ENCODE measurements around the gene DNAJC5.

The DNAJC5 gene

DNA sequence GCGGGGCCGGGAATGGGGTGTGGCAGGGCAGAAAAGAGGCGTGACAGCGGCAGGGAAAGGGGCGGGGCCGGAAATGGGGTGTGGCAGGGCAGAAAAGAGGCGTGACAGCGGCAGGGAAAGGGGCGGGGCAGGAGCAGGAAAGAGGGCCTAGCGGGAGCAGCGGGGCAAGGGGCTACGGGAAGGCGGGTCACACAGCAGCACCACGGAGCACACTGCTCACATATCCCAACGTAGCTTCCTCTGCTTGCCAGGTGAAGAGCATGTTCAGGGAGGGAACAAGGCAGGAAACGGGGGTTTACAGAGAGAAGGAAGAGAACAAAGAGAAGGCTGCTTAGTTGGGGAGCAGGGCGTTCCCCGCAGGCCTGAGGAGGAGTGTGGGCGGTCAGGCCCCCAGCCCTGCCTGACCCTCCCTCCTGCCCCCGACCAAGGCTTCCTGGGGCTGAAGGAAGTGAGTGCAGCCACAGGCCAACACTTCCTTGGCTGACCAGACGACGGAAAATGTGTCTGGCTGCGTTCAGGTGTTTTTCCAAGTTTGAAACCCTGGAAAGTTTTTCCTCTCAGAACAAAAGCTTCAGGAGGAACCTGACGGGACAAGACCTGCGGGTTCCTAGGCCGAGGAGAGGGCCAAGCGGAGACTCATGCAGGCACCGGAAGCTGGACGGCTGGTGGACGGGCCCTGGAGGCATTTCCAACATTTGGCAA lies 47.5 kb downstream of the DNAJC5 start:
- DNase-seq (ENCODE audit: low read depth) = no peak

DNA sequence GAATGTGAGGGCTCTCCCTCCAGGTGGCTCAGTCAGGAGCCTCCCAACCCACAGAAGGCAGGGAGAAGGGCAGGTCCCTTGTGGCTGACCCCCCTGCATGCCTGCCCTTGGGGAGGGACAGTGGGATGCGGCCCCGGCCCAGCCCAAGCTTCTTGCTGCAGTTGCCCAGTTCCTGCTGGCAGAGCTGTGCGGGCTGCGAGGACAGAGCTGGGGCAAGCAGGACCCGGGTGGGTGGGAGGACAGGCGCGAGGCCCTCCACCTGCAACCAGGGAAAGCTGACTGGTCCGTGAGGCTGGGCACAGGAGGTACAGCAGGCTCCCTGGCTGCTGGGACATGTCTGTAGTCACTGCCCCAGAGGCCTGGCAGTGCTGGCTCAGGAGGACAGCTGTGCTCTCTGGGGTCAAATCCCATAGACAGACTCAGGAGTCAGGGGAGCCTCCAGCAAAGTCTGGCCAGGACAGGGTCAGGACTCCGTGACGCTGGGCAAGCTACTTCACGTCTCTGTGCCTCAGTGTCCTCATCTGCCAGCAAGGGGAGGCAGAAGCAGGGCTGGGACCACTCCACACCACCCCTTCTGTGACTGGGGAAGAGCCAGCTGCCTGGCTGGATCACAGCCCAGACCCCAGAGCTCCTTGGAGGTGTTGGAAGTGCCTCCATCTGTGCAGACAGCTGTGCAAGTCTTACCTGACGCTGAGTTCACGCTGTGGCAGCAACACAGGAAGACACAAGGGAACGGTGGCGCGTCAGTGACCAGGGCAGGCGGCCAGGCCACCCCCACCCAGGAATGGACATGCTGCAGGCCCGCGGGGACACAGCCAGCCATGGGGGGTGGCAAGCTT lies 48.3 kb downstream of the DNAJC5 start:
- no peak for DNase-seq (ENCODE audit: low read depth)

DNA sequence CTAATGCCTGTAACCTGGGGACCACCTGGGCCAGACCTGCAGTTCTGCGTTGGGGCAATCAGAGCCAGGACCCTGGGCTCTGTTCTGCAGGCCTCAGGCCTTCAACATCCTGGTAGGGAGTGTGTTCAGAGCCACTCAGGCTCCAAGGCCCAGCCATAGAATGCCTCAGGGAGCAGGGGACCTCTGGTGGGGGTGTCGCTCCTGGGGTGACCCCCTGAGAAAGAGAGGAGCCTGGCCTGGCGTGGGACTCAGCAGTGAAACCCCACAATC lies 48.8 kb downstream of the DNAJC5 start:
- DNase-seq (ENCODE audit: low read depth) = no peak

DNA sequence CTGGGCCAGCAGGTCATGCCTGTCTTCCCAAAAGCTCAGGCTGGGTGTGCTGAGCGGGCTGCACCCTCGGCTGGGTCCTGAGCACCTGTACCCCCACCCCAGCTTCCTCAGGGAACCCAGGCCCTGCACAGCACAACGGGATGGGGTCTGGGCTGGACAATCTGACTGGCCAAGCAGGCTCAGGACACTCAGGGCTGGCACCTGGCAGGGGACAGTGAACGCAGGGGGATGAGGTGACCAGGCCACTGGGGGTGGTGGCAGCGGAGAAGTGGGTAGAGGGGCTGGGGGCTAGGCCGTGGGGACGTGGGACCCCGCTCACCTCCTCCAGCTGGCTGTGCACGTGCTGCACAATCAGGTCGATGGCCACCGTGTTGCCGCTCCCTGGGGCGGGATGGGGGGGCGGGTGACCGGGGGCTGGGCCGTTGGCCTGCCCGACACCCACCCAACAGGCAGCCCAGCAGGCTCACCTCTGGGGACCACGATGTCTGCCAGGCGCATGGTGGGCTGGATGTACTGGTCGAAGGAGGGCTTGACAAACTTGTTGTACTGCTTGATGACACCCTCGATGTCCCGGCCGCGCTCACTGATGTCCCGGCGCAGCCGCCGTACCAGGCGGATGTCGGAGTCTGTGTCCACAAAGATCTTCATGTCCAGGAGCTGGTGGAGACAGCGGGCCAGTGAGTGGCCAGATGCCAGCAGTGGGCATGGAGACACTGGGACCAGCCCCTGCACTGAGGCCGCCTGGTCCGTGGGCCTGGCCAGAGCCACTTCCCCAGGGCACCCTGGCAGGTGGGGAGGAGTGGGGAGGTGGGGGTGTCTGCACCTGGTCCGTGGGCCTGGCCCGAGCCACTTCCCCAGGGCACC lies 49.4 kb downstream of the DNAJC5 start:
- no peak for DNase-seq (ENCODE audit: low read depth)

DNA sequence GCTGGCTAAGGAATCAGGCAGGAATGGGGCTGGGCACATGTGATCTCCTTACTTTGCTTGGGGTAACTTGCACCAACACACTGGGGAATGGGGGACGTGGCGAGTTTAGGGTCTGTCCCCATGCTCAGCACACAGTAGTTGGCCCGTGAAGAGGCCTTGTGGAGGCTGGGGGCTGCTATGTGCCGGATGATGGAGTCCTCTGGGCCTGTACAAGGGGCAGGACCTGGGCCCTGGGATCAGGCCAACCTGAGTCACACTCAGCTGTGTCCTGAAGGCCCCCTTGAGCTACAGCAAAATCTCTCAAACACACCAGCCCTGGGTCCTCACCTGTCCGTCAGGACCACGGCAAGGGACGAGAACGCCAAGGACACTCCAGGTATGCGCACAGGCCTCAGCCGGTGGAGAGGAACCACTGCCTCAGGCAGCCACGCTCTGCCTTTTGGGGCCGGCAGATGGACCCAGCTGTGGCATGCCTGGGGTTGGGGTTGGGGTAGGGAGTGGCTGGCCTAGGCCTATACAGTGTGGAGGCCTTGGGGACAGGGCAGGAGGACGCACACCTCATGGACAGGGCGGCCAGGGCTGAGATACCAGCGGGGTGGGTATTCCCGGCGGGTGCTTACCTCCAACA lies 50.2 kb downstream of the DNAJC5 start:
- DNase-seq (ENCODE audit: low read depth) = no peak

DNA sequence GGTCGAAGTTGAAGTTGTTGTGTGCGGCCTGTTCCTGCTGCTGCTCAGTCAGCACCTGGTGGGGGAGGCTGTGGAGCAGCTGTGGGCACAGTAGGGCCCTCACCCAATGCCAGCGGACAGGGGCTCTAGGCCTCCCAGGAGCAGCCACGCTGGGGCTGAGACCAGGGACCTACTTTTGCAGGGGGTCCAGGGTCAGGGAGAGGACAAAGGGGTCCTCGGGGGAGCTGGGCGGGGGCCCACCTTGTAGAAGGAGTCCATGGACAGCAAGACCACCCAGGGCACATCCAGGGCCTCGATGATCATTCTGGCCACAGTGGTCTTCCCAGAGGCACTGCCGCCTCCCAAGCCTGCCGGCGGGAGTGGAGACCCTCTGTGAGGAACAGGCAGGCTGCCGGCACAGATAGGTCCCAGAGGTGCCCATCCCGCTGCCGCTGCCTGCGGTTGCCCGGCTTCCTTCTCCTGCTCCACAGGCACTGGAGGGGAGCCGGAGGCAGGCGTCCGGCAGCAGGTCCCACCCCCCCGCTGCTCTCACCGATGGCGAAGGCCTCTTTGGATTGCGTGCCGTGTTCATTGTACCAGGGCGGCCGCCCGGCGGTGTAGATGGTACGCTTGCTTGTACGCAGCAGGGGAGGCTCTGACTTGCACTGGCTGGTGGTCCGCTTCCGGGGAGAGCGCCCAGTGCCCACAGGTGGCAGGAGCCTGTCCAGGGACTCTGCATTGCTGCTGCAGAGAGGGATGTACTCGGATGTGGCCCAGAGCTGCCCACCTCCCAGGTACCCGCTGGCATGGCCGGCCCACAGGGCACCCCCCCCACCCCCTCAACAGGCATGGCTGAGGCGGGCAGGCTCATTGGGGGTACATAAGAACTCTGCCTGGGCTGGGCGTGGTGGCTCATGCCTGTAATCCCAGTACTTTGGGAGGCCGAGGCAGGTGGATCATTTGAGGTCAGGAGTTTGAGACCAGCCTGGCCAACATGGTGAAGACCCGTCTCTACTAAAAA lies 51.3 kb downstream of the DNAJC5 start:
- no peak for DNase-seq (ENCODE audit: low read depth)

DNA sequence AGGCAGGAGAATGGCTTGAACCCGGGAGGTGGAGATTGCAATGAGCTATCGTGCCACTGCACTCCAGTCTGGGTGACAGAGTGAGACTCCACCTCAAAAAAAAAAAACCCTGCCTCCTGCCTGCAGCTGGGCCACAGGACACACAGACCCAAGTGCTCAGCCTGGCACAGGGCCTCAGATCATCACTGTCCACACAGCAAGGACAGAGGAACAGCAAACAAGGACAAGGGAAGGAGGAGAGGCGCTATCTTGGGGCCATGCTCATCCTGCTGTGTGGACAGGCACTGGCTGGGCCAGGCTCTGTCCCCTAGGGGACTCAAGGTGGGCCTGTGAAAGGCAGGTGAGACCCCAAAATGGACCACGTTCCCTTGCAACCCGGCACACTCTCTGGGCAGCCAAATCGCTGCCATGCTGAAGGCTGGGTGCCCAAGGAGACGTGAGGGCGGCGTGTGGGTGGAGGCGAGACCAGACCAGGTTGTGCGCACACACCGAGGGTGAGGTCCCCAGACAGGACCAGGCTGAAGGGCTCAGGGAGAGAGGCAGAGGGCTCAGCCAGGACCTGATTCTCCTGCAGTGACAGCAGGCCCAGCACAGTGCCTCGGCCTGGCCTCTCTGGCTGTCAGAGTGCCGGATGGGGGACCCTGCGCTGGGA lies 52.2 kb downstream of the DNAJC5 start:
- no peak for DNase-seq (ENCODE audit: low read depth)

DNA sequence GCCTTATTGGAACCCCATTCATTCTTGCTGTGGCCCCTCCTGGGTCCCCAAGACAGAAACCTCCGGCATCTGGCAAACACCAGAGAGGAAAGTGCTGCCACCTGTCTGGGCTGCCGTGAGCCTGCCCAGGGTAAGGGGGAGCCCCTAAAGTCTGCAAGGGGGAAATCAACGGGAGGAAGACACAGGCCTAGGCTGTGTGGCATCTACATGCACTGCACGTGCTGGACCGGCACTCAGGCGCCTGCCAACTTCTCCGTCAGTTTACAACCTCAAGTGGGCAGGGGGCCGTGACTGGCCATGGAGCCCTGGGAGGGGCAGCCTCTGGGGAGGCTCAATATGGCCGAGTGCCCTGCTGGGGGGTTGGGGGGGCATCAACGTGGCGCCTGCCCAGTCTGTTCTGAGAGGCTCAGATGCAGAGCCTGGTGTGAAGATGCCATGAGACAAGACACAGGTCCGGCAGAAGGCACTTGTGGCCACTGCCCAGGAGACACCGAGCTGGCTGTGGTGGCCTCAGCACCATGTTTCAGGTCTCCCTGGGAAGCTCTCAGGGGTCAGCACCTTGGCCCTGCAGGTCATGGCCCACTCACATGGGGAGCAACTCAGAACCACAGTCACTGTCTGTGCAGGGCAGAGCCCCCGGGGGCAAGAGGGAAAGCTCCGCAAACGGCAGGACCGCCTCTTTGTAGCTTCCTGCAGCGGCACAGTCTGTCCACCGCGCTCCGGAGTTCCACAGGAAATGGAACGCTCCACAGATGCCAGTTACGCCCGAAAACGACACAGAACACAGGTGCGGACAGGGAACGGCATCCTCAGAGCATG lies 52.9 kb downstream of the DNAJC5 start:
- no peak for DNase-seq (ENCODE audit: low read depth)

DNA sequence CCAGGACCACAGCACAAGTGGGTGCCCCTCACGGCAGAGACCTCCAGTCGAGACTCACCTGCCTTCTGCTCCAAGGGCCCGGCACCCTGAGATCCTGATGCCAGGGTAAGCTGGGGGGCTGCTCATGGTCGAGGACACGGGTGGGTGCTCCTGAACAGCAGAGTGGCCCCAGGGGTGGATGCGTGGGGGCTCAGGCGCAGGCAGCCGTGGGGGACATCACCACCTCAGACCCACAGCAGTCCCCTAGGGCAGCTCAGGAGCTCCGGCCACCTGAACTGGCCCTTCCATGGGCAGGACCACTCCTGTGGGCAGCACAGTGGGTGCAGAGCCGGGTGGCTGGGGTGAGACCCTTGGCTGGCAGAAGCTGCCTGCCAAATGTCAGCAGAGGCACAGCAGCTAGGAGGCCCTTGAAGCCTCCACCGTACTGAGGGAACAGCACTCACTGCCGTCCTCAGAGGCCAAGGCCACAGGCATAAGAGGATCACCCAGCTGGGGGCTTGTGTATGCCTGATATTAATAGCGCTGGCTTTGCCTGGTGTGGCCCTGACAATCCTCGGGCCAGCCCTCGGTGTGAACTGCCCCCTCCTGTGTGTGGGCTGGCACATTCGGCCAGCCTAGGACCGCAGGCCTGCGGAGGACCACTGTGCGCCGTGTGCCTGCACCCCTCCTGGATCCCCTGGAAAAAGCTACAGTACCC lies 55.9 kb downstream of the DNAJC5 start:
- no peak for DNase-seq (ENCODE audit: low read depth)

DNA sequence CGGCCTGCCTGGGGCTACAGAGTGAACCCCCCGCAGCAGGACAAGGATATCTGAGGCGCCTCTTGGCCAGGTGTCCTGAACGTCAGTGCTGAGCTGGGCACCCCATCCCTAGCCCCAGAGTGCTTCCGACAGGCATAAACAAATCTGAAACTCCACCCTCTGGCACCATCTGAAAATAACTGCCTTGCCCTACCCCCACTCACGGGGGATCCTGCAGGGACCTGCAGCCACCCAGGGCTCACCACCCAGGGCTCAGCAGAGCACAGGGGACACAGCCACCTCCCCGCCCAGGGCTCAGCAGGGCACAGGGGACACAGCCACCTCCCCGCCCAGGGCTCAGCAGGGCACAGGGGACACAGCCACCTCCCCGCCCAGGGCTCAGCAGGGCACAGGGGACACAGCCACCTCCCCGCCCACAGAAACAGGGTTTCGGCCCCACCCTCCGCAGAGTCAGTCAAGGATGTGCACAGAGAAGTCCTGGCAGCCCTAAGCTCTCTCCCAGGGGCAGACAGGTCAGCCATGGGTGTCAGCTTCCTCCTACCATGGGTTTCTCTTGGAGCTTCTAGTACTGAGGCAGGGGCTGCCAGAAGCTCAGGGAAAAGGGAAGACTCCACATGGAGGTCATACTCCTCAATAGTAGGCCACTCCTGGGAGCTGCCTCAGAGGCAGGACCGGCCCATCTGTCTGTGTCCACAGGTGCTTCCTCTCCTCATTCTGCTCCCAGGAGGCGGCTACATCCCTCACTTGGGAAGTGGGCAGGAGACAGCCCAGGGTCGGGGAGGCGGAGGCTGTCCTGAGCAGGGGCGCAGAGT lies 56.7 kb downstream of the DNAJC5 start:
- DNase-seq (ENCODE audit: low read depth) = no peak

DNA sequence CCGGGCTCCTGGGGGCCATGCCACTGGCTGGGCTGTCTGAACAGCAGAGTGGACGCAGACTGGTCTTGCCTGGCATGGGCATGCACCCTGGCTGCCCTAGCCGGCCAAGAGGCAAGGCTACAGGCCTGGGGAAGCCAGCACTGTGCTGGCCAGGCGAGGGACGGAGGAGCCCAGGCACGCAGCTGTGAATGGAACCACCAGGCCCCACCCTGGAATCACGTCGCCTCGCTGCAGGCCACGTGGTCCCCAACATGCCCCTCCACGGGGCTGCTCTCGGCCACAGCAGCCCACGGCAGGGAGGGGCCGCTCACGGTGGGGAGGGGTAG lies 57.2 kb downstream of the DNAJC5 start:
- no peak for DNase-seq (ENCODE audit: low read depth)

DNA sequence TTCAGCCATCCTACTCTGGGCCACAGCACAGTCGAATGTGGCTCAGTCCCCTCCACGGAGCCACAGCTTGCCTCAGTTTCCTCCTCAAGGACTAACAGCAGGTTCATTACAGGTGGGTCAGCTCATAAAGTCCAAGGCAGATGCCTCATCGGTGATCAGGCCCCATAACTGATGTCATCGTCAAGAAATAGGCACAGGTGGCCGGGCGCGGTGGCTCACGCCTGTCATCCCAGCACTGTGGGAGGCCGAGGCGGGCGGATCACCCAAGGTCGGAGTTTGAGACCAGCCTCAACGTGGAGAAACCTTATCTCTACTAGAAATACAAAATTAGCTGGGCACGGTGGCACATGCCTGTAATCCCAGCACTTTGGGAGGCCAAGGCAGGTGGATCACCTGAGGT lies 57.8 kb downstream of the DNAJC5 start:
- DNase-seq (ENCODE audit: low read depth) = no peak

DNA sequence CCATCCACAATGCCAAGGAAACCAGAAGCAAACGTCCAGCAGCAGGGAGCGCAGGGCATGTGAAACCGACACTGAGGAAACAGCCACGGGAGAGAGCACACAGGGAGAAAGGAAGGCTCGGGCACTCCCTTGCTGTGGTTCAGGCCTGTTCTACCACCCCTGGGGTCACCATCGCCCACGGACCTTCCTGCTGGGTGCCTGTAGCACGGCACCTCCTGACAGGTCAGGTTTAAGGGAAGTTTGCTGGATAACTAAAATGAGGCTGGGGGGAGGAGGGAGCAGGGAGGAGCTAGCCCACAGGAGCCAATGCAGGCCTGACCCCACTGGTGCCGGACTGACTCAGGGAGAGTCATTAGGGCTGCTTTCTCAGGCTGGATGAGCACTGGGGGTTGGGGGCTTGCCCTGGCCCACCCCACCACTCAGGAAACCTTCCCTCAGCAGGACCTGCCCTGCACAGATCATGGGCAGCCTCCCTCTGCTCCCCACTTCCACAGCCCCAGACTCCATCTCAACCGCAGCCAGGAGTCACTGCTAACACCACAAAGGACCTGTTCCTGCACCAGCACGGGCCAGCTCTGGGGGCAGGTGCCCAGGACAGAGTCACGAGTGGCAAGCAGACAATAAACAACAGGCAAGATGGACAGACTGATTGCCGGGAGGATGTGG lies 59.0 kb downstream of the DNAJC5 start:
- no peak for DNase-seq (ENCODE audit: low read depth)

DNA sequence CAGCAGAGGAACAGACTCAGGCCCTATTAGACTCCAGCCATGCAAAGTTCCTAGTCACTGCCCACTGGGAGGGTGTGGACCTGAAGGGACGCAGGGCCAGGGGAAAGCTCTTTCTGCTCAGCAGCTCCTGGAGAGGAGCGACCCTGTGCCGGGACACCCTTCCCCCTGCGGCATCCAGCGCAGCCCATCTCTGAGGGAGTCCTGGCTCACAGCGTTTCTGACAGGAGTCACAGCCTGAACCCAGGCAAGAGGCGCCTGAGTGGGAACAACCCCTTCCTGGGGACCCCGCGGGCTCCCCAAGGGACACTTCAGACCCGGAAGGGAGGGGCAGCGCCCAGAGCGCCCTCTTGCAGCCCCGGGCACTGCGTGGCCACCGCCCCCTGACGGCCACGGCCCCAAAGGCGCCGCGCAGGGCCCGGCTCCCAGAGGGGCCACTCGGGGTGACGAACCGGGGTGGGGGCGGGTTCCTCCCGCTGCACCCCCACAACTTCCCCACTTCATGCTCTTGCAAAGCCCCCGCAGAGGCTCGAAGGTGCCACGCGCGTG lies 60.4 kb downstream of the DNAJC5 start:
- DNase-seq (ENCODE audit: low read depth) = peak; percentile 20

DNA sequence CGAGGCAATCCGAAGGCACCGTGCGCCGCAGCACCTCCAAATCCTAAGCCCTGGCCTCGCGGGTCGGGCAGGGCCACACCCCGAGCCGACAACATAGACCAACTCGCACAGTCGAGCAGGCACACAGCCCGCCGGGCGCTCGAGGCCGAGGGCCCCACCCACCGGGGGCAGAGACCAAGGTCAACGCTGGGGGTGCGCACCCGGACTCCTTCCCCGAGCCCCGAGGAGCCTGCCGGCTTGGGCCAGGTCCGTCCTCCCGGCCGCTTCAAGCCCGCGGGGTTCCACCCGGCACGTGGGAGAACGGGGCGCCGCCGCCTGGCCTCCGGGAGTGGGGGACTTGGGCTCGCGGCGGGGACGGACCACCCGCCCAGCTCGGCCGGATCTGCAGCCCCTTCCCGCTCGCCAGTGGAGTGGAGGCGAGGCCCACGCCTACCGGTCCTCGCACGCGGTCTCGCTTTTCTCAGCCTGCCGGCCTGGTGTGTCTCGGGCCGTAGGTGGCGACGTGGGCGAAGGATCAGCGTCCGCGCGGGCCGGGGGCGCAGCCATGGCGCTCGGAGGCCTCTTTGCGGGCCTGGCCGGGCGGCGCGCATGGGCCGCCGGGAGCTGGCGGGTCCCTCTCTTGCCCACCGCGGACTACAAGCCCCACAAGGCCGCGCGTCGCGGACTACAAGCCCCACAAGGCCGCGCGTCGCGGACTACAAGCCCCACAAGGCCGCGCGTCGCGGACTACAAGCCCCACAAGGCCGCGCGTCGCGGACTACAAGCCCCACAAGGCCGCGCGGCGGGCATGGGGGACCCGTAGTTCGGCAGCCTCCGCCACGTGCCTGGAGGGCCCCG lies 61.1 kb downstream of the DNAJC5 start, which contains the start of gene UCKL1:
Gene UCKL1 (minus strand): TSS at position 590 of the 837 bp plus-strand sequence. CDS start 44 bp downstream, at position 546.
- peak; percentile 88 for DNase-seq (ENCODE audit: low read depth)

DNA sequence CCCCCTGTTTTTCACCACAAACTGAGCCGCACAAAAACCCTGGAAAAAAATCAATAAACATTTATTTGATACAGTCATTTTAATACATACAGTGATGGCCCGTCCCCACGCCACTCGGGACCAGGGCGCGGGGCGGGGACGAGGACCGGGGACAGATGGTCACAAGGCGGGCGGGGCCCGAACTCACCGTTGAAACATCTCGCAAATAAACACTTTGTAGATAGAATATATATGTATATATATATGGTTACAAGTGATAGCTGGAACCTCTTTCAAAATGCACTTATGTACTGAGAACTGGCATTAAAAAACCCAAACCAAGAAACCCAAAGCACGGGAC lies 61.7 kb downstream of the DNAJC5 start:
- DNase-seq (ENCODE audit: low read depth) = no peak
